IPS DF 4.7 (cell line): Measurements from ENCODE around the gene HIVEP2.

Source experiments
- DNase-seq: peaks from one replicate; pipeline ENCODE4 v3.0.0-alpha.2; 2013; ENCODE audit warnings: low spot score; ENCODE audit errors: extremely low read depth

HIVEP2 gene

GRCh38 chr6:142787422-142787821 is 157.6 kb downstream of the HIVEP2 start:
- DNase-seq = no peak

GRCh38 chr6:142786476-142786875 is 158.5 kb downstream of the HIVEP2 start:
- no peak for DNase-seq

GRCh38 chr6:142784344-142784743 is 160.6 kb downstream of the HIVEP2 start:
- no peak for DNase-seq

GRCh38 chr6:142783499-142783898 is 161.5 kb downstream of the HIVEP2 start:
- no peak for DNase-seq

GRCh38 chr6:142781129-142781528 is 163.8 kb downstream of the HIVEP2 start:
- DNase-seq = no peak

- no peak for DNase-seq
These were observed 170.9 kb downstream of the HIVEP2 start for GRCh38 chr6:142773859-142774648.

- no peak for DNase-seq
These were observed 171.7 kb downstream of the HIVEP2 start for GRCh38 chr6:142773324-142773723.

GRCh38 chr6:142771162-142771561 is 173.8 kb downstream of the HIVEP2 start:
- no peak for DNase-seq

- no peak for DNase-seq
These were observed 179.7 kb downstream of the HIVEP2 start for GRCh38 chr6:142765306-142765705.

- no peak for DNase-seq
These were observed 180.7 kb downstream of the HIVEP2 start for GRCh38 chr6:142764311-142764710.

GRCh38 chr6:142763205-142763604 is 181.8 kb downstream of the HIVEP2 start:
- DNase-seq = no peak

GRCh38 chr6:142761756-142762155 is 183.2 kb downstream of the HIVEP2 start:
- DNase-seq = no peak

GRCh38 chr6:142760152-142760551 is 184.8 kb downstream of the HIVEP2 start:
- no peak for DNase-seq

GRCh38 chr6:142758629-142759025 is 186.3 kb downstream of the HIVEP2 start:
- DNase-seq = no peak

- no peak for DNase-seq
These were observed 186.9 kb downstream of the HIVEP2 start for GRCh38 chr6:142757852-142758628.

- no peak for DNase-seq
These were observed 188.8 kb downstream of the HIVEP2 start for GRCh38 chr6:142756215-142756630.

- DNase-seq = no peak
These were observed 191.8 kb downstream of the HIVEP2 start for GRCh38 chr6:142753196-142753595.

- no peak for DNase-seq
These were observed 192.6 kb downstream of the HIVEP2 start for GRCh38 chr6:142752348-142752747.

GRCh38 chr6:142751452-142751851 is 193.5 kb downstream of the HIVEP2 start:
- DNase-seq = no peak

GRCh38 chr6:142750998-142751397 is 194.0 kb downstream of the HIVEP2 start:
- DNase-seq = no peak

GRCh38 chr6:142749556-142749955 is 195.4 kb downstream of the HIVEP2 start:
- DNase-seq = no peak

GRCh38 chr6:142746524-142746923 is 198.5 kb downstream of the HIVEP2 start:
- peak; percentile 28 for DNase-seq

- no peak for DNase-seq
These were observed 200.1 kb downstream of the HIVEP2 start for GRCh38 chr6:142744836-142745235.
